CD8-positive, alpha-beta memory T cell (primary cell): ENCODE data around the gene DNAJC22. TPM values are rescaled to one million over a fixed set of nuclear protein-coding genes. Genes with fewer than 3 reads are reported as not detected.

Experiments used
- CTCF ChIA-PET: fragments of 350-600 bp; sonication (Branson Sonifier 250); formaldehyde crosslinking; loops from one replicate; lab custom pipeline; 2021; ENCODE audit warnings: antibody characterized with exemption; lab: Charles Lee
- POLR2A ChIA-PET: fragments of 350-600 bp; sonication (Branson Sonifier 250); formaldehyde crosslinking; loops from one replicate; lab custom pipeline; 2021; ENCODE audit warnings: antibody characterized with exemption; lab: Charles Lee
- DNase-seq, 5 donors: peaks; one replicate each; pipeline versions ENCODE4 v3.0.0 to v3.0.0-alpha.2; 2020 to 2022; ENCODE audit warnings: mixed read lengths in 1 of 5
- H3K27ac ChIP-seq: one replicate; pipeline ENCODE4 v1.7.0; 2013; ENCODE audit warnings: low read depth, mild to moderate bottlenecking, low read length, moderate library complexity
- H3K27me3 ChIP-seq: 2 replicates; pipeline ENCODE4 v1.7.0; 2013; ENCODE audit warnings: low read length, mild to moderate bottlenecking; ENCODE audit not compliant: insufficient read depth, poor library complexity, severe bottlenecking
- H3K36me3 ChIP-seq: 2 replicates; pipeline ENCODE4 v1.7.0; 2013; ENCODE audit warnings: mild to moderate bottlenecking, low read length, moderate library complexity; ENCODE audit not compliant: insufficient read depth
- H3K4me1 ChIP-seq: 2 replicates; pipeline ENCODE4 v1.7.0; 2013; ENCODE audit warnings: mild to moderate bottlenecking, low read length, moderate library complexity; ENCODE audit not compliant: insufficient read depth
- H3K4me3 ChIP-seq: 2 replicates; pipeline ENCODE4 v1.7.0; 2013; ENCODE audit warnings: mild to moderate bottlenecking, low read length
- H3K9me3 ChIP-seq: 2 replicates; pipeline ENCODE4 v1.7.0; 2013; ENCODE audit warnings: mild to moderate bottlenecking, low read length
- H3K27ac Mint-ChIP-seq, 8 donors: one replicate each; pipeline ENCODE4 v1.8.0; 2020 to 2021; ENCODE audit warnings: mixed read lengths in 8 of 8, mild to moderate bottlenecking in 6 of 8, inconsistent platforms in 3 of 8, moderate library complexity in 3 of 8
- H3K27me3 Mint-ChIP-seq, 2 donors: one replicate each; pipeline ENCODE4 v1.8.0; 2020 to 2021; ENCODE audit warnings: mixed read lengths in 2 of 2, mild to moderate bottlenecking in 1 of 2, moderate library complexity in 1 of 2
- H3K36me3 Mint-ChIP-seq, 3 donors: one replicate each; pipeline ENCODE4 v1.8.0; 2020 to 2021; ENCODE audit warnings: mixed read lengths in 3 of 3, inconsistent platforms in 1 of 3, mild to moderate bottlenecking in 1 of 3
- H3K4me1 Mint-ChIP-seq, 3 donors: one replicate each; pipeline ENCODE4 v1.8.0; 2020 to 2021; ENCODE audit warnings: mixed read lengths in 3 of 3, inconsistent platforms in 1 of 3, mild to moderate bottlenecking in 1 of 3
- H3K4me3 Mint-ChIP-seq, 7 donors: one replicate each; pipeline ENCODE4 v1.8.0; 2020 to 2021; ENCODE audit warnings: mixed read lengths in 7 of 7, mild to moderate bottlenecking in 6 of 7, moderate library complexity in 4 of 7, inconsistent platforms in 2 of 7
- H3K9me3 Mint-ChIP-seq, 5 donors: one replicate each; pipeline ENCODE4 v1.8.0; 2020 to 2022; ENCODE audit warnings: mixed read lengths in 5 of 5, mild to moderate bottlenecking in 3 of 5, moderate library complexity in 2 of 5, inconsistent platforms in 1 of 5
- polyA plus RNA-seq: library from polyadenylated mRNA; unstranded; fragments of 300-500 nt; fragmentation: Illumina TruSeq; gene quantifications from one replicate; pipeline ENCODE4 v1.2.3, GENCODE V29; 2021
- total RNA-seq, 2 experiments: library from RNA; stranded (reverse); gene quantifications; one replicate each; pipeline ENCODE4 v1.2.3, GENCODE V29; 2021

Gene DNAJC22
- total and polyA plus RNA-seq, 3 experiments from 2014 or later: not detected

DNA sequence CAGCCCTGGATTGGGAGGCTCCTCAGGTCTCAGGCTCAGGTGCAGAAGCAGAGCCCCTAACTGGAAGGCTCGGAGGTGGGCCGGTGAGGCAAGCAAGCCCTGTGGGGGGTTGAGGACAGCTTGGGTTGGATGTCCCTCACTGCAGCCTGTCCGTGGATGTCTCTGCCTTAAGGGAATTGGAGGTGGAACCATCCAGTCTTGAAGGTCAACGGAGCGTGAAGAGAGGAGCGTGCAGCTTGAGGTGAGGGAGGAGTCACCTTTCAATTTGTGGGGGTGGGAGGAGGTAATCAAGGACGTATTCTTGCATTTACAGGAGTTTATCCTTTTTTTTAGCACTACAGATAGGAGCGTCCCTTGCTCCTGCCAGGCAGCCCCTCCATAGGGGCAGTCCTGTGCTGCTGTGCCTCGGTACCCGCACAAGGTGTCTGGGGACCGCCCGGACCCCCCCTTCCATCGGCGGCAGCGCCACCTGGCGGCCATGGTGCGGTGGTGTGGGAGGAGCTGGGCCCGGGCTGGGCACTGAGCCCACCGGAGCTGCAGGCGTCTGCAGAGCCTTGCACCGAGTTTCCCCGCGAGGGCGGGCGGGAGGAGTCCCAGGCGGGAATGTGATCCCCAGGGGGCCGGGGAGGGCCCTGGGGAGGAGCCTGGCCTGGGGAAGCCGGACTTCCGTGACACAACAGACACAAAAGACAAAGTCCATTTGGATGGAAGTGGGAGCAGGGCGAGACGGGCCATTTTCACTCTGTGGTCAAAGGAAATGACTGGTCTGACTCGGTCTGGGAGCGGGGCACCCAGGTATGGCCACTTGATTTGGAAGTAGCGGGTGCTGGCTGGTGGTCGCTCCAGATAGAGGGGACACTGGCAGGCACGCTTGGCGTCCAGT, 864 bp downstream of the DNAJC22 start:
- Mint-ChIP-seq H3K27me3 (peaks cover 45 to 61% of the 10 kb centered on the region in 2 donors), H3K36me3 (no peaks in the 10 kb centered on the region), H3K27ac (no peak overlapping the region), H3K9me3 (no peaks in the 10 kb centered on the region), H3K4me3 (peak overlapping the region; percentile 66 to 94 (median 85)), H3K4me1 (peaks cover 32 to 53% (median 39%) of the 10 kb centered on the region in 3 donors)
- H3K4me1 ChIP-seq: peaks cover 45% of the 10 kb centered on the region
- H3K9me3 ChIP-seq: no peaks in the 10 kb centered on the region
- ChIA-PET POLR2A (interaction anchor here (1.6 to 2.0 kb wide), 2 partner anchors 19 to 25 kb away, joined by 6 to 12 read pairs; partner anchors contain the start of genes SPATS2 and TROAP), CTCF (interaction anchor here (0.6 to 6.8 kb wide), 32 partner anchors 10 to 345 kb away, joined by 3 to 102 read pairs (median 4); partner anchors contain the start of genes C1QL4, PRPH, SPATS2 and TROAP)
- peaks cover 56% of the 10 kb centered on the region for H3K27me3 ChIP-seq
- peak overlapping the region; percentile 69 for H3K4me3 ChIP-seq
- DNase-seq: peak; percentile 71 to 85 (median 76)
- no peaks in the 10 kb centered on the region for H3K36me3 ChIP-seq
- H3K27ac ChIP-seq: no peak overlapping the region

DNA sequence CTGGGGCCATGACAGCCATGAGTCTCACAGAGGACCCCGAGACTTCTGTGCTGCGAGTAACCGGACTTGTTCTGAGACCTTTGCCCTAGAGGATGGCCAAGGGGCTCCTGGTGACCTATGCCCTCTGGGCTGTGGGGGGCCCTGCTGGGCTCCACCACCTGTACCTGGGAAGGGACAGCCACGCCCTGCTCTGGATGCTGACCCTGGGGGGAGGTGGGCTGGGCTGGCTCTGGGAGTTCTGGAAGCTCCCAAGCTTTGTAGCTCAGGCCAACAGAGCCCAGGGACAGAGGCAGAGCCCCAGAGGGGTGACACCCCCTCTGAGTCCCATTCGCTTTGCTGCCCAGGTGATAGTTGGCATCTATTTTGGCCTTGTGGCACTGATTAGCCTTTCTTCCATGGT, 2.1 kb downstream of the DNAJC22 start:
- no peak for DNase-seq
- no peaks in the 10 kb centered on the region for H3K36me3 ChIP-seq
- Mint-ChIP-seq H3K27ac (no peak overlapping the region), H3K27me3 (peaks cover 50 to 64% of the 10 kb centered on the region in 2 donors), H3K9me3 (no peaks in the 10 kb centered on the region), H3K4me3 (peak overlapping the region in 4 of 7 donors; percentile 5 to 32 (median 24)), H3K36me3 (no peaks in the 10 kb centered on the region), H3K4me1 (peaks cover 23 to 41% (median 28%) of the 10 kb centered on the region in 3 donors)
- H3K4me3 ChIP-seq: no peak overlapping the region
- CTCF ChIA-PET: interaction anchor here (0.7 to 6.8 kb wide), 6 partner anchors 9 to 157 kb away, joined by 3 to 102 read pairs (median 7); partner anchors contain the start of genes PRPH and SPATS2
- H3K9me3 ChIP-seq: no peaks in the 10 kb centered on the region
- POLR2A ChIA-PET: no interaction called here
- H3K27me3 ChIP-seq: peaks cover 51% of the 10 kb centered on the region
- peaks cover 33% of the 10 kb centered on the region for H3K4me1 ChIP-seq
- H3K27ac ChIP-seq: no peak overlapping the region

DNA sequence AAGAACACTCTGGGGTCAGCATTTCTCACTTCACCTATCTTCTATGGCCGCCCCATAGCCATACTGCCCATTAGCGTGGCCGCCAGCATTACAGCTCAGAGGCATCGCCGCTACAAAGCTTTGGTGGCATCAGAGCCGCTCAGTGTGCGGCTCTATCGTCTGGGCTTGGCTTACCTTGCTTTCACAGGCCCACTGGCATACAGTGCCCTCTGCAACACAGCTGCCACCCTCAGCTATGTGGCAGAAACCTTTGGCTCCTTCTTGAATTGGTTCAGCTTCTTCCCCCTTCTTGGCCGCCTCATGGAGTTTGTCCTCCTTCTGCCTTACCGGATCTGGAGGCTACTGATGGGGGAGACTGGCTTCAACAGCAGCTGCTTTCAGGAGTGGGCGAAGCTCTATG, 2.6 kb downstream of the DNAJC22 start:
- Mint-ChIP-seq H3K4me3 (peak overlapping the region in 1 of 7 donors; percentile 31), H3K36me3 (no peaks in the 10 kb centered on the region), H3K4me1 (peaks cover 18 to 36% (median 24%) of the 10 kb centered on the region in 3 donors), H3K9me3 (no peaks in the 10 kb centered on the region), H3K27ac (no peak overlapping the region), H3K27me3 (peaks cover 52 to 68% of the 10 kb centered on the region in 2 donors)
- CTCF ChIA-PET: interaction anchor here (0.7 to 6.8 kb wide), 6 partner anchors 9 to 56 kb away, joined by 3 to 102 read pairs (median 8); partner anchors contain the start of genes PRPH and SPATS2
- H3K4me3 ChIP-seq: no peak overlapping the region
- no peaks in the 10 kb centered on the region for H3K36me3 ChIP-seq
- peaks cover 46% of the 10 kb centered on the region for H3K27me3 ChIP-seq
- H3K9me3 ChIP-seq: no peaks in the 10 kb centered on the region
- POLR2A ChIA-PET: no interaction called here
- H3K27ac ChIP-seq: no peak overlapping the region
- DNase-seq: no peak
- H3K4me1 ChIP-seq: peaks cover 29% of the 10 kb centered on the region

DNA sequence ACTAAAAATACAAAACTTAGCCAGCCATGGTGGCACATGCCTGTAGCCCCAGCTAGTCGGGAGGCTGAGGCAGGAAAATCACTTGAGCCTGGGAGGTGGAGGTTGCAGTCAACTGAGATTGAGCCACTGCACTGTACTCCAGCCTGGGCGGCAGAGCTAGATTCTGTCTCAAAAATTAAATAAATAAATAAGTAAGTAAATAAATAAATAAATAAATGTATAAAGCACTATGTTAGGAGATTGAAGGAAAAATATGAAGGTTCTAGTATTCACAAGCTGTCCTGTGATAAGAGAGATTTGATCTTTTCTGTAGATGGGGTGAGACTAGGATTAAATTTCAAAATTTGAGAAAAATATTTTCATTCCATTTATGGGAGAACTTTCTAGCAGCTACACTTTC, 5.7 kb downstream of the DNAJC22 start:
- Mint-ChIP-seq H3K27ac (no peak overlapping the region), H3K9me3 (no peaks in the 10 kb centered on the region), H3K4me1 (peaks cover 1 to 10% (median 2%) of the 10 kb centered on the region in 3 donors), H3K27me3 (peaks cover 41 to 61% of the 10 kb centered on the region in 2 donors), H3K36me3 (no peaks in the 10 kb centered on the region), H3K4me3 (no peak overlapping the region)
- Histone ChIP-seq H3K36me3 (no peaks in the 10 kb centered on the region), H3K4me1 (peaks cover 9% of the 10 kb centered on the region), H3K9me3 (no peaks in the 10 kb centered on the region), H3K27me3 (peaks cover 22% of the 10 kb centered on the region), H3K27ac (no peak overlapping the region), H3K4me3 (no peak overlapping the region)
- ChIA-PET POLR2A (no interaction called here), CTCF (interaction anchor here (0.9 to 3.4 kb wide), 5 partner anchors 10 to 201 kb away, joined by 3 to 16 read pairs (median 7); partner anchors contain the start of genes C1QL4 and SPATS2)
- no peak for DNase-seq

DNA sequence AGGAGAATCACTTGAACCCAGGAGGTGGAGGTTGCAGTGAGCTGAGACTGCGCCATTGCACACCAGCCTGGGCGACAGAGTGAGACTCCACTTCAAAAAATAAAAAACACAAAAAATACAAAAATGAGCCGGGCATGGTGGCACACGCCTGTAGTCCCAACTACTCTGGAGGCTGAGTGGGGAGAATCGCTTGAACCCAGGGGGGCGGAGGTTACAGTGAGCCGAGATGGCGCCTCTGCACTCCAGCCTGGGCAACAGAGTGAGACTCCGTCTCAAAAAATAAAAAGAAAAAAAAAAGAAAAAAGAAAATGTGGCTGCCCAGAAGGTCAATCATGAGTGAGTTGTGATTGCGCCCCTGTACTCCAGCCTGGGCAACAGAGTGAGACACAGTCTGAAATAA, 9.2 kb downstream of the DNAJC22 start:
- Mint-ChIP-seq H3K27ac (no peak overlapping the region), H3K4me1 (peaks cover 2 to 4% (median 3%) of the 10 kb centered on the region in 3 donors), H3K4me3 (no peak overlapping the region), H3K9me3 (no peaks in the 10 kb centered on the region), H3K36me3 (no peaks in the 10 kb centered on the region), H3K27me3 (peaks cover 25 to 56% of the 10 kb centered on the region in 2 donors)
- no peak overlapping the region for H3K27ac ChIP-seq
- DNase-seq: no peak
- no peaks in the 10 kb centered on the region for H3K9me3 ChIP-seq
- H3K4me3 ChIP-seq: no peak overlapping the region
- H3K36me3 ChIP-seq: no peaks in the 10 kb centered on the region
- H3K27me3 ChIP-seq: no peaks in the 10 kb centered on the region
- POLR2A ChIA-PET: no interaction called here
- peaks cover 7% of the 10 kb centered on the region for H3K4me1 ChIP-seq
- CTCF ChIA-PET: interaction anchor here (1.2 to 3.7 kb wide), 4 partner anchors 14 to 353 kb away, joined by 3 to 29 read pairs (median 4); partner anchors contain the start of gene PRPH

DNA sequence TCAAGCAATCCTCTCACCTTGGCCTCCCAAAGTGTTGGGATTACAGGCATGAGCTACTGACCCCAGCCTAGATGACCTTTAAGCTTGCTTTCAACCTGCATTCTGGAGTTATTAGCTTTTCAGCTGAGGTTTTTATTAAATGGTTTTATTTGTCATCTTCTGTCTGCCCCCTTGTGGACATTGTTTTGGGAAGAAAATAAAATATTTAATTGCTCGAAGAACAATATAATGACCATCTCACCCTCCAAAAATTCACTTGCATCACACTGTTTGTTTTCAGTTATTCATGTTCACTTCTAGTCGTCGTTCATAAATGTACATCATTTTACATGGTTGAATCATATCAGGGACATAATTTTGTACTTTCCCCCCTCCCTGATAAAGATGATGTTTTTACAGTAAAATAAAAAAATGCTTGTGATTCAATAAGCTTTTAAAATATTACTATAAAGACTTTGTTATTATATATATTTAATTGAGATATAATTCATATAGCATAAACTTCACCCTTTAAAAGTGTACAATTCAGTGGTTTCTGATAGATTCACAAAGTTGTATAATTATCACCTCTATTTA, 10.5 kb downstream of the DNAJC22 start:
- POLR2A ChIA-PET: no interaction called here
- no peak overlapping the region for H3K27ac ChIP-seq
- no peaks in the 10 kb centered on the region for H3K36me3 ChIP-seq
- no peaks in the 10 kb centered on the region for H3K9me3 Mint-ChIP-seq
- no peak overlapping the region for H3K4me3 Mint-ChIP-seq
- no peak for DNase-seq
- H3K36me3 Mint-ChIP-seq: no peaks in the 10 kb centered on the region
- peaks cover 7% of the 10 kb centered on the region for H3K4me1 ChIP-seq
- H3K27ac Mint-ChIP-seq: no peak overlapping the region
- CTCF ChIA-PET: interaction anchor here (0.7 to 7.4 kb wide), 18 partner anchors 10 to 352 kb away, joined by 3 to 172 read pairs (median 8); partner anchors contain the start of genes DNAJC22, PRPH, SPATS2 and TROAP
- no peaks in the 10 kb centered on the region for H3K9me3 ChIP-seq
- H3K4me1 Mint-ChIP-seq: peaks cover 2 to 4% (median 3%) of the 10 kb centered on the region in 3 donors
- peaks cover 23 to 52% of the 10 kb centered on the region in 2 donors for H3K27me3 Mint-ChIP-seq
- H3K27me3 ChIP-seq: no peaks in the 10 kb centered on the region
- no peak overlapping the region for H3K4me3 ChIP-seq

DNA sequence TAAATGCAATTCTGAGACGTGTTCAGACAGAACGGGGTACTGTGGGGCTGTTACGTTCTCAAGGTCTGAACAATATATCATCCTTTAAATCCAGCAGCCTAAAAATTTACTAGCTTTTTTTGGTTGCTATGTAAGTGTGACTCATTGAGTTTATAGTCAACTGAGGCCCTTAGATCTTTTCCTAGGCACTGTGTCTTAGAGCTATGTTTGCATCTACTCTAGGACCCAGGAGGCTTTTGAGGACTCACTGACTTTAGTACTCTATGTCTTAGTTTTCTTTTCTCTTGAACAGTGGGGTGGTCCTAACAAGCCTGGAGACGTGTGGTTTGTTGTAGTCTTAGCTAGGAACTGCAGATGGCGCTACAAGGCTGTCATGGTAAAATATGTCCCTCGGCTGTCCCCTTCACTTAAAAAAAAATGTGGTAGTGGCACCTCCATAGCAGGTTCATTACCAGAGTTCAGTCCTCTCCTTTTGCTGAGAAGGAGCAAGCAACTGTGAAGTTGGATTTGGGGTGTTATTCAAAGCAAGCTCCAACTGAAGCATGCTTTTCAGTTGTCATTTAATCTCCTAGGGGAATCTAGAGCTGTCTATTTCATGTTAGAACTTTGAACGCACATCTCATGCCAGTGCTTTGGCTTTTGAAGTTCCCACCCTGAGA, 11.9 kb downstream of the DNAJC22 start:
- H3K27me3 ChIP-seq: no peaks in the 10 kb centered on the region
- H3K36me3 Mint-ChIP-seq: no peaks in the 10 kb centered on the region
- peak overlapping the region in 1 of 8 donors; percentile 10 for H3K27ac Mint-ChIP-seq
- H3K27me3 Mint-ChIP-seq: peaks cover 14 to 43% of the 10 kb centered on the region in 2 donors
- H3K4me1 Mint-ChIP-seq: peaks cover 2 to 4% (median 3%) of the 10 kb centered on the region in 3 donors
- H3K4me3 Mint-ChIP-seq: no peak overlapping the region
- no peaks in the 10 kb centered on the region for H3K36me3 ChIP-seq
- peak; percentile 32 to 69 (median 63) for DNase-seq
- no peak overlapping the region for H3K27ac ChIP-seq
- POLR2A ChIA-PET: interaction anchor here (1.1 to 1.2 kb wide), 2 partner anchors 8 to 16 kb away, joined by 3 to 7 read pairs; partner anchors contain the start of gene SPATS2
- no peaks in the 10 kb centered on the region for H3K9me3 ChIP-seq
- peaks cover 7% of the 10 kb centered on the region for H3K4me1 ChIP-seq
- no peak overlapping the region for H3K4me3 ChIP-seq
- H3K9me3 Mint-ChIP-seq: no peaks in the 10 kb centered on the region
- CTCF ChIA-PET: interaction anchor here (0.6 to 7.4 kb wide), 34 partner anchors 8 to 751 kb away, joined by 3 to 172 read pairs (median 5); partner anchors contain the start of genes DNAJC22, MCRS1, PRPF40B and PRPH
